Hematopoietic multipotent progenitor cell treated with erythropoietin and hydrocortisone succinate and interleukin-3 and kit ligand, for 4 days (in vitro differentiated cells): Measurements from ENCODE around the gene CUEDC1.
"Not testable (repeated sequence)": the region's sequence is repeated elsewhere in the genome, so short reads cannot be mapped to it uniquely, and the experiment has no call there.

Source experiments
- DNase-seq: peaks from one replicate; pipeline ENCODE4 v3.0.0-alpha.2; 2015

The CUEDC1 gene

GRCh38 chr17:57937492-57937891 lies 17.7 kb downstream of the CUEDC1 start:
- DNase-seq, result no peak

- peak; percentile 65 for DNase-seq
These were observed 19.1 kb downstream of the CUEDC1 start for GRCh38 chr17:57935833-57936807.

- no peak for DNase-seq
These were observed 23.6 kb downstream of the CUEDC1 start for GRCh38 chr17:57931488-57932137.

GRCh38 chr17:57930239-57930638 lies 25.0 kb downstream of the CUEDC1 start:
- no peak for DNase-seq

GRCh38 chr17:57929386-57929785 lies 25.8 kb downstream of the CUEDC1 start:
- DNase-seq, result no peak

- peak; percentile 47 for DNase-seq
These were observed 26.3 kb downstream of the CUEDC1 start for GRCh38 chr17:57928928-57929327.

- DNase-seq, result no peak
These were observed 28.0 kb downstream of the CUEDC1 start for GRCh38 chr17:57927048-57927723.

- DNase-seq, result no peak
These were observed 28.5 kb downstream of the CUEDC1 start for GRCh38 chr17:57926723-57927047.

GRCh38 chr17:57925361-57925990 lies 29.7 kb downstream of the CUEDC1 start:
- DNase-seq, result no peak

GRCh38 chr17:57924677-57925076 lies 30.5 kb downstream of the CUEDC1 start:
- no peak for DNase-seq

- DNase-seq, result no peak
These were observed 31.9 kb downstream of the CUEDC1 start for GRCh38 chr17:57923182-57923872.

GRCh38 chr17:57922745-57923144 lies 32.5 kb downstream of the CUEDC1 start:
- not testable (repeated sequence) for DNase-seq

GRCh38 chr17:57920916-57921703 lies 34.1 kb downstream of the CUEDC1 start:
- DNase-seq, result no peak

- no peak for DNase-seq
These were observed 35.3 kb downstream of the CUEDC1 start for GRCh38 chr17:57919918-57920317.

- no peak for DNase-seq
These were observed 37.0 kb downstream of the CUEDC1 start for GRCh38 chr17:57918017-57918895.

GRCh38 chr17:57916925-57917858 lies 38.0 kb downstream of the CUEDC1 start:
- DNase-seq, result peak; percentile 69

GRCh38 chr17:57915985-57916757 lies 39.0 kb downstream of the CUEDC1 start:
- DNase-seq, result no peak

- DNase-seq, result no peak
These were observed 39.7 kb downstream of the CUEDC1 start for GRCh38 chr17:57915544-57915943.
